GM12878 (cell line): ENCODE data around the gene NFYB. TPM values are rescaled to one million over a fixed set of nuclear protein-coding genes. Genes with fewer than 3 reads are reported as not detected.

Experiments used
- ATAC-seq: fragments of 200-7000 bp; cut with Tn5 transposase; 3 replicates; pipeline ENCODE4 v1.9.1; 2020; ENCODE audit warnings: mild to moderate bottlenecking, moderate library complexity
- BruUV-seq: library from RNA; stranded (reverse); fragments of 400-500 nt; replicated peaks from 2 replicates; lab custom pipeline; 2021; lab: Mats Ljungman, UMichigan
- CTCF ChIA-PET: fragments of 300-600 bp; sonication (Branson Sonifier 250); formaldehyde crosslinking; extraction: SDS; loops from one replicate; lab custom pipeline; 2021; ENCODE audit warnings: inconsistent platforms; lab: Yijun Ruan, JAX
- POLR2A ChIA-PET: fragments of 350-600 bp; formaldehyde crosslinking; extraction: SDS; loops from one replicate; lab custom pipeline; 2021; ENCODE audit warnings: inconsistent platforms; lab: Charles Lee
- RAD21 ChIA-PET: fragments of 300-600 bp; sonication (Branson Sonifier 250); formaldehyde crosslinking; loops from one replicate; lab custom pipeline; 2023; ENCODE audit warnings: antibody characterized with exemption; ENCODE audit not compliant: unreplicated experiment; lab: Charles Lee
- SMC1A ChIA-PET: fragments of 300-600 bp; sonication (Branson Sonifier 250); formaldehyde crosslinking; loops from one replicate; lab custom pipeline; 2023; ENCODE audit not compliant: unreplicated experiment, uncharacterized antibody; lab: Charles Lee
- DNase-seq: peaks from one replicate; pipeline ENCODE4 v3.0.0-alpha.2; 2011; ENCODE audit warnings: low read depth, low spot score
- FAIRE-seq: peaks from 3 replicates; lab custom pipeline; 2011; peaks lifted over from hg19 to GRCh38; lab: Jason Lieb, UNC
- H2AFZ ChIP-seq: 2 replicates; pipeline ENCODE4 v1.6.0; 2011; ENCODE audit warnings: low read depth, low read length, control low read depth; ENCODE audit not compliant: control insufficient read depth
- H3K27ac ChIP-seq: 2 replicates; pipeline ENCODE4 v1.5.1; 2011; ENCODE audit warnings: control low read depth; ENCODE audit not compliant: control insufficient read depth, insufficient read depth
- H3K27me3 ChIP-seq, 2 experiments: replicated peaks in 1 of 2; 2 replicates each; pipeline versions ENCODE4 v1.6.0 to v1.6.1; 2011; ENCODE audit warnings: low read length in 1 of 2; ENCODE audit not compliant: control insufficient read depth in 2 of 2, insufficient read depth in 2 of 2
- H3K36me3 ChIP-seq, 2 experiments: 2 replicates each; pipeline ENCODE4 v1.5.1; 2011; ENCODE audit warnings: low read length in 1 of 2; ENCODE audit not compliant: control insufficient read depth in 2 of 2, insufficient read depth in 2 of 2
- H3K4me1 ChIP-seq: 2 replicates; pipeline ENCODE4 v1.6.1; 2011; ENCODE audit warnings: mild to moderate bottlenecking, low read length, moderate library complexity, mixed read lengths; ENCODE audit not compliant: control insufficient read depth, insufficient read depth
- H3K4me2 ChIP-seq: 2 replicates; pipeline ENCODE4 v1.6.0; 2011; ENCODE audit warnings: control low read depth; ENCODE audit not compliant: control insufficient read depth, insufficient read depth
- H3K4me3 ChIP-seq: fragments of 200-600 bp; sonication (generic); 2 replicates; pipeline ENCODE4 v1.5.1; 2016
- H3K79me2 ChIP-seq: 2 replicates; pipeline ENCODE4 v1.6.0; 2011; ENCODE audit warnings: low read length; ENCODE audit not compliant: control insufficient read depth, insufficient read depth
- H3K9ac ChIP-seq: 2 replicates; pipeline ENCODE4 v1.8.0; 2011; ENCODE audit warnings: low read length, control low read depth, mixed read lengths; ENCODE audit not compliant: control insufficient read depth, insufficient read depth
- H3K9me3 ChIP-seq: replicated peaks from 3 replicates; pipeline ENCODE4 v1.5.1; 2011; ENCODE audit warnings: mild to moderate bottlenecking, low read length; ENCODE audit not compliant: control insufficient read depth, insufficient read depth
- H4K20me1 ChIP-seq: 2 replicates; pipeline ENCODE4 v1.6.0; 2011; ENCODE audit not compliant: control insufficient read depth, insufficient read depth
- ASH2L ChIP-seq: fragments of 300-600, 200-600 bp; sonication (generic); IDR thresholded peaks from 2 replicates; pipeline ENCODE4 v1.6.1; 2017; ENCODE audit warnings: low read depth, mild to moderate bottlenecking, borderline replicate concordance
- ATF2 ChIP-seq: IDR thresholded peaks from 2 replicates; pipeline ENCODE4 v1.6.1; 2012; ENCODE audit warnings: low read length, inconsistent platforms
- CBX3 ChIP-seq: fragments of 200-600 bp; sonication (generic); IDR thresholded peaks from 2 replicates; pipeline ENCODE4 v1.6.1; 2016; ENCODE audit warnings: low read depth, borderline replicate concordance
- EP300 ChIP-seq, 2 experiments: fragments of 150-350 bp in 1 of 2; IDR thresholded peaks; 2 replicates each; pipeline ENCODE4 v1.6.1; 2011 to 2012; ENCODE audit warnings: low read depth in 2 of 2, low read length in 2 of 2, borderline replicate concordance in 1 of 2, improper control_type of control experiment in 1 of 2, inconsistent platforms in 1 of 2; ENCODE audit not compliant: control insufficient read depth in 1 of 2
- ETV6 ChIP-seq, 2 experiments: fragments of 450-650 bp in 1 of 2; IDR thresholded peaks in 1 of 2; conservative IDR thresholded peaks in 1 of 2; 2 replicates each; pipeline ENCODE4 v1.6.1; 2014; ENCODE audit warnings: antibody characterized with exemption in 1 of 2, borderline replicate concordance in 1 of 2, low read depth in 1 of 2, mild to moderate bottlenecking in 1 of 2, moderate library complexity in 1 of 2
- GATAD2B ChIP-seq: fragments of 450-650 bp; conservative IDR thresholded peaks from 2 replicates; pipeline ENCODE4 v1.6.1; 2017; ENCODE audit warnings: low read depth, mild to moderate bottlenecking, moderate library complexity
- HDAC6 ChIP-seq: fragments of 200-600 bp; sonication (generic); IDR thresholded peaks from one replicate; pipeline ENCODE4 v1.8.0; 2017; ENCODE audit warnings: antibody characterized with exemption; ENCODE audit not compliant: unreplicated experiment
- MTA3 ChIP-seq: IDR thresholded peaks from 2 replicates; pipeline ENCODE4 v1.6.1; 2012; ENCODE audit warnings: low read length, inconsistent platforms, borderline replicate concordance
- NFIC ChIP-seq: IDR thresholded peaks from 2 replicates; pipeline ENCODE4 v1.6.1; 2012; ENCODE audit warnings: low read depth, mild to moderate bottlenecking, inconsistent platforms, low read length, moderate library complexity
- SMAD5 ChIP-seq: IDR thresholded peaks from 2 replicates; pipeline ENCODE4 v1.6.1; 2016; ENCODE audit warnings: antibody characterized with exemption, low read depth
- TCF3 ChIP-seq: IDR thresholded peaks from 2 replicates; pipeline ENCODE4 v1.6.1; 2012; ENCODE audit warnings: low read depth, mild to moderate bottlenecking, low read length, borderline replicate concordance; ENCODE audit not compliant: insufficient read depth
- ZBTB40 ChIP-seq: fragments of 450-650 bp; IDR thresholded peaks from 2 replicates; pipeline ENCODE4 v1.6.1; 2016; ENCODE audit warnings: mild to moderate bottlenecking, moderate library complexity, borderline replicate concordance
- WGBS: methylation state at CpG from one replicate; pipeline ENCODE4 v1.1.6; 2016; ENCODE audit warnings: low lambda C conversion rate; ENCODE audit not compliant: insufficient replicate concordance, insufficient coverage; ENCODE audit errors: missing lambda C conversion rate; 5-methylcytosine and 5-hydroxymethylcytosine counted together
- in situ Hi-C: fragments of 300-500 bp; cut with MboI; formaldehyde crosslinking; loops from 9 replicates; pipeline ENCODE4 v1.14.3; 2018; ENCODE audit warnings: mixed read lengths
- intact Hi-C: fragments of 100-400 bp; cut with micrococcal nuclease; formaldehyde crosslinking; loops from one replicate; pipeline ENCODE4 v1.14.2; 2022; ENCODE audit not compliant: unreplicated experiment
- polyA plus RNA-seq, 11 experiments: library from polyadenylated mRNA; depleted of rRNA in 4 of 11; unstranded in 6 of 11; stranded (reverse) in 5 of 11; fragments of >200 nt; fragmentation: Nextera tagmentation in 4 of 11; fragmentation: Illumina TruSeq in 1 of 11; extraction: Ambion mirVana in 4 of 11; extraction: Trizol in 1 of 11; gene quantifications; 1 replicate in 1 of 11; 2 replicates in 10 of 11; pipeline versions ENCODE4 v1.2.1 to v1.2.3, GENCODE V29; 2011 to 2016; ENCODE audit warnings: inconsistent platforms in 2 of 11, missing spikeins in 2 of 11, low read depth in 1 of 11
- total RNA-seq, 4 experiments: library from RNA; depleted of rRNA in 3 of 4; stranded (reverse); fragments of >200 nt in 3 of 4; fragmentation: Illumina TruSeq in 1 of 4; extraction: Trizol in 1 of 4; gene quantifications; 2 replicates each; pipeline versions ENCODE4 v1.2.1 to v1.2.3, GENCODE V29; 2013 to 2021

Gene NFYB
- total and polyA plus RNA-seq, 10 of the 15 experiments (the other 5 are each of a cell fraction or from before 2014, with no cell fraction given), result 13.8 to 42.3 (median 28.2) TPM

- Histone ChIP-seq H3K27me3 (no peaks in the 10 kb centered on the region; a peak in 1 of 4 replicates), H3K4me2 (no peak overlapping the region), H3K79me2 (no peaks in the 10 kb centered on the region), H4K20me1 (no peaks in the 10 kb centered on the region), H3K4me3 (no peak overlapping the region), H3K9me3 (peaks cover 2% of the 10 kb centered on the region; the same call in 1 of the 3 replicates), H3K4me1 (no peaks in the 10 kb centered on the region; the same call in 1 of the 2 replicates), H3K9ac (no peak overlapping the region), H3K36me3 (no peaks in the 10 kb centered on the region), H2AFZ (no peak overlapping the region), H3K27ac (no peak overlapping the region)
- no TSS peak for BruUV-seq
- intact Hi-C loops, result no loop called here
- no peak for FAIRE-seq
- ATAC-seq, result no peak
- ChIA-PET RAD21 (no interaction called here), SMC1A (no interaction called here), POLR2A (no interaction called here), CTCF (no interaction called here)
- in situ Hi-C loops, result no loop called here
- no peak for DNase-seq
- WGBS, result 37% methylated on average over 4 of the region's 4 CpGs
- TF ChIP-seq TCF3, result no peak
- no peak for TF ChIP-seq ASH2L
- TF ChIP-seq SMAD5, result no peak
- TF ChIP-seq NFIC, result no peak
- TF ChIP-seq EP300 (IDR thresholded peaks at IDR 0.05; ENCODE audit: borderline replicate concordance in 1 of 2, control insufficient read depth in 1 of 2, low read depth in 2 of 2, low read length in 2 of 2), result no peak
- TF ChIP-seq ETV6 (conservative IDR thresholded peaks at IDR 0.05 in 1 of 2, IDR thresholded peaks at IDR 0.05 in 1 of 2; ENCODE audit: borderline replicate concordance in 1 of 2, low read depth in 1 of 2), result no peak
- TF ChIP-seq CBX3, result no peak
- TF ChIP-seq HDAC6, result no peak
- no peak for TF ChIP-seq ZBTB40
- TF ChIP-seq GATAD2B, result no peak
- no peak for TF ChIP-seq ATF2
- no peak for TF ChIP-seq MTA3
These were observed 43.3 kb upstream of the NFYB start for GRCh38 chr12:104181313-104181712.
